NCI-H69 (cell line): ENCODE results near the gene CRYBB1.

ENCODE experiments used
- DNase-seq: peaks from one replicate; lab custom pipeline; 2025; lab: John Stamatoyannopoulos, UW

CRYBB1 gene

GRCh38 chr22:26617271-26618199 lies at the start of gene CRYBB1:
CRYBB1 (minus strand) TSS chr22:26618027; CDS start chr22:26616319, 1,708 bp downstream.
- DNase-seq, result peak; percentile 21

GRCh38 chr22:26667140-26667539 lies 49.3 kb upstream of the CRYBB1 start:
- DNase-seq, result no peak

- no peak for DNase-seq
Observed at GRCh38 chr22:26665813-26666231, 48.0 kb upstream of the CRYBB1 start.

GRCh38 chr22:26663374-26663923 lies 45.6 kb upstream of the CRYBB1 start:
- DNase-seq, result no peak

- no peak for DNase-seq
Observed at GRCh38 chr22:26662160-26662559, 44.3 kb upstream of the CRYBB1 start.

- peak; percentile 87 for DNase-seq
Observed at GRCh38 chr22:26660961-26661578, 43.2 kb upstream of the CRYBB1 start.

GRCh38 chr22:26660356-26660755 lies 42.5 kb upstream of the CRYBB1 start:
- no peak for DNase-seq

- DNase-seq, result peak; percentile 98
Observed at GRCh38 chr22:26658671-26659478, 41.0 kb upstream of the CRYBB1 start.

GRCh38 chr22:26658161-26658560 lies 40.3 kb upstream of the CRYBB1 start:
- DNase-seq, result peak; percentile 65

- peak; percentile 84 for DNase-seq
Observed at GRCh38 chr22:26656891-26657851, 39.3 kb upstream of the CRYBB1 start, which contains the start of gene MIAT. MIAT (plus strand) TSS chr22:26657588.

GRCh38 chr22:26651815-26652214 lies 34.0 kb upstream of the CRYBB1 start:
- DNase-seq, result no peak

GRCh38 chr22:26650722-26651421 lies 33.0 kb upstream of the CRYBB1 start:
- DNase-seq, result no peak

GRCh38 chr22:26648528-26649388 lies 30.9 kb upstream of the CRYBB1 start:
- peak; percentile 81 for DNase-seq

- DNase-seq, result peak; percentile 100
Observed at GRCh38 chr22:26648011-26648497, 30.2 kb upstream of the CRYBB1 start.

GRCh38 chr22:26646158-26646557 lies 28.3 kb upstream of the CRYBB1 start:
- peak; percentile 71 for DNase-seq

- peak; percentile 36 for DNase-seq
Observed at GRCh38 chr22:26643418-26644100, 25.7 kb upstream of the CRYBB1 start.

GRCh38 chr22:26642465-26643417 lies 24.9 kb upstream of the CRYBB1 start:
- DNase-seq, result peak; percentile 72
